Activated CD8-positive, alpha-beta T cell treated with anti-CD3 and anti-CD28 coated beads for 36 hours (primary cell): Measurements from ENCODE around the gene PDE8B. TPM values are rescaled to one million over a fixed set of nuclear protein-coding genes. Genes with fewer than 3 reads are reported as not detected.

Experiments used
- ATAC-seq: fragments of 200-7000 bp; cut with Tn5 transposase; one replicate; pipeline ENCODE4 v1.10.0; 2021; ENCODE audit warnings: mild to moderate bottlenecking, moderate library complexity
- CTCF ChIA-PET: fragments of 350-600 bp; sonication (Branson Sonifier 250); formaldehyde crosslinking; loops from one replicate; lab custom pipeline; 2021; ENCODE audit warnings: antibody characterized with exemption; lab: Charles Lee
- POLR2A ChIA-PET: fragments of 350-600 bp; sonication (Branson Sonifier 250); formaldehyde crosslinking; loops from one replicate; lab custom pipeline; 2021; ENCODE audit warnings: antibody characterized with exemption; lab: Charles Lee
- DNase-seq: peaks from one replicate; pipeline ENCODE4 v3.0.0-alpha.2; 2020
- H3K27ac Mint-ChIP-seq: one replicate; pipeline ENCODE4 v1.8.0; 2021; ENCODE audit warnings: mild to moderate bottlenecking, mixed read lengths
- H3K27me3 Mint-ChIP-seq: one replicate; pipeline ENCODE4 v1.8.0; 2021; ENCODE audit warnings: mixed read lengths
- H3K36me3 Mint-ChIP-seq: one replicate; pipeline ENCODE4 v1.8.0; 2021; ENCODE audit warnings: low read depth, mixed read lengths
- H3K4me1 Mint-ChIP-seq: one replicate; pipeline ENCODE4 v1.8.0; 2021; ENCODE audit warnings: low read depth, mixed read lengths
- H3K4me3 Mint-ChIP-seq: one replicate; pipeline ENCODE4 v1.8.0; 2021; ENCODE audit warnings: mild to moderate bottlenecking, moderate library complexity, mixed read lengths
- H3K9me3 Mint-ChIP-seq: one replicate; pipeline ENCODE4 v1.8.0; 2021; ENCODE audit warnings: mixed read lengths
- CTCF ChIP-seq: fragments of 200-600 bp; IDR thresholded peaks from one replicate; pipeline ENCODE4 v1.8.0; 2022; ENCODE audit warnings: antibody characterized with exemption, mild to moderate bottlenecking
- intact Hi-C: fragments of 100-400 bp; cut with micrococcal nuclease; formaldehyde crosslinking; loops from one replicate; pipeline ENCODE4 v1.10.0; 2022
- total RNA-seq, 2 experiments: library from RNA; stranded (reverse); gene quantifications; one replicate each; pipeline ENCODE4 v1.2.3, GENCODE V29; 2021

PDE8B gene
- total RNA-seq, 2 experiments from 2014 or later: 0.47 TPM; not detected in 1

GRCh38 chr5:77262697-77263096, 52.2 kb downstream of the PDE8B start:
- H3K4me3 Mint-ChIP-seq: no peak overlapping the region
- H3K36me3 Mint-ChIP-seq: no peaks in the 10 kb centered on the region
- POLR2A ChIA-PET: no interaction called here
- ATAC-seq: no peak
- intact Hi-C loops: no loop called here
- CTCF ChIA-PET: no interaction called here
- H3K27me3 Mint-ChIP-seq: peaks cover 12% of the 10 kb centered on the region
- no peak overlapping the region for H3K27ac Mint-ChIP-seq
- no peaks in the 10 kb centered on the region for H3K9me3 Mint-ChIP-seq
- no peak for TF ChIP-seq CTCF
- H3K4me1 Mint-ChIP-seq: peaks cover 4% of the 10 kb centered on the region
- DNase-seq: no peak

DNA sequence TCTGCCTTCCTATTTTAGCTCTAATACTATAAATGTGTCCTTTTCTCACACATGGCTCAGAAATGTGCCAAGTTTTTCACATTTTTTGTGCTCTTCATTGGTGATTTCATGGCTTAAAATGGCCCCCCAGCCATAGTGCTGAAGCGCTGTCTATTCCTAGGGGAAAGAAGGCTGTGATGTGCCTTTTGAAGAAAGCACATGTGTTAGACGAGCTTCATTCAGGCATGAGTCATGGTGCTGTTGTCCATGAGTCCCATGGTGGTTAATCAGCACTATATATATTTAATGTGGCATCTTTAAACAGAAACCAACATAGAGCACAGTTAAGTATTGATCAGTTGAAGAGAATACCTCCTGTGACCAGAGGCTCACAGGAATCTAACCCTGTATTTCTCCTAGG, 55.8 kb downstream of the PDE8B start:
- Mint-ChIP-seq H3K27me3 (peaks cover 6% of the 10 kb centered on the region), H3K27ac (no peak overlapping the region), H3K4me1 (no peaks in the 10 kb centered on the region), H3K4me3 (no peak overlapping the region), H3K9me3 (no peaks in the 10 kb centered on the region), H3K36me3 (no peaks in the 10 kb centered on the region)
- POLR2A ChIA-PET: no interaction called here
- intact Hi-C loops: no loop called here
- ATAC-seq: no peak
- CTCF ChIA-PET: no interaction called here
- DNase-seq: no peak
- TF ChIP-seq CTCF: no peak

GRCh38 chr5:77267496-77267895, 57.0 kb downstream of the PDE8B start:
- TF ChIP-seq CTCF: no peak
- DNase-seq (no peak), ATAC-seq (no peak)
- Mint-ChIP-seq H3K9me3 (no peaks in the 10 kb centered on the region), H3K27me3 (peaks cover 6% of the 10 kb centered on the region), H3K4me1 (no peaks in the 10 kb centered on the region), H3K36me3 (no peaks in the 10 kb centered on the region), H3K27ac (no peak overlapping the region), H3K4me3 (no peak overlapping the region)
- intact Hi-C loops: no loop called here
- CTCF ChIA-PET: interaction anchor here (2.3 kb wide), 1 partner anchor 8 kb away, joined by 6 read pairs; no protein-coding TSS in a partner anchor
- POLR2A ChIA-PET: no interaction called here

DNA sequence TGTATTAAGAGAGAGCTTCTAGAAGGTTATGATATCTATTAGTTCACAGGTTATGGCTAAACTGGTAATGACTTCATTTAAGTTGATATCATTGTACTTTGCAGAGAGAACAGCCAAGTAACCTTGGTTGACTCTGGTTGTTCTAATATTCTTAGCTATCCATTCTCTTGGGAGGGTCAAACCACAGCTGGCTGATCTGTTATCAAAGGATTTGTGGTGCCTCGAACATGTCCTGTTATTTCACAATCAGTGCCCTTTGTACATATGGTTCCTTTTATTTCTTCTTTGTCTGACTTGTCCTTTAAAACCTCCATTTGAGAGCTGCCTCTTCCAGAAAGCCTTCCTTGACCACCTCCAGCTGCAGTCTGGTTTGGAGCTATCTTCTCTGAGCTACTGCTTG, 61.7 kb downstream of the PDE8B start:
- Mint-ChIP-seq H3K27ac (no peak overlapping the region), H3K9me3 (no peaks in the 10 kb centered on the region), H3K27me3 (peaks cover 7% of the 10 kb centered on the region), H3K36me3 (no peaks in the 10 kb centered on the region), H3K4me3 (no peak overlapping the region), H3K4me1 (peaks cover under 1% of the 10 kb centered on the region)
- no peak for ATAC-seq
- CTCF ChIA-PET: no interaction called here
- no peak for DNase-seq
- intact Hi-C loops: no loop called here
- no peak for TF ChIP-seq CTCF
- POLR2A ChIA-PET: interaction anchor here (0.6 to 1.1 kb wide), 2 partner anchors 55 to 1949 kb away, joined by 3 read pairs; no protein-coding TSS in a partner anchor

DNA sequence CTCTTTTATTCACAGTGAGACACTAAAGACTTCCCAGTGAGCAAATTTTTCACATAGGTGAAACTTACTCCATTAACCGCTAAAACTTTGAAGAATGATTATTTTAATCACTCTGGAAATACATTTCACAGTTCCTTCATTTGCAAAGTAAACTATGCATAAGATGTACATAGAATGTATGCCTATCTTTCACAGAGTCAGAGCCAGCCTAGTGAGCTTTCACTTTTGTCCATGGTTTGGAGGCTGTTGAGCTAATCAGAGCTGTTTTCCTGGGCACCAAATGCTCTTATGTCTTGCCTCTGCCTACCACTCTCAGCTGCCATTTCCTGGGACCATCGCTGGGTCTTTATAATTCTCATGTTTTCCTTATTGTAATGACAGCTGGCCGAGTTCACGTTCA, 67.3 kb downstream of the PDE8B start:
- peaks cover 2% of the 10 kb centered on the region for H3K27me3 Mint-ChIP-seq
- no peak for ATAC-seq
- H3K9me3 Mint-ChIP-seq: no peaks in the 10 kb centered on the region
- POLR2A ChIA-PET: no interaction called here
- no peak overlapping the region for H3K4me3 Mint-ChIP-seq
- no peak overlapping the region for H3K27ac Mint-ChIP-seq
- no peaks in the 10 kb centered on the region for H3K36me3 Mint-ChIP-seq
- intact Hi-C loops: no loop called here
- no peak for DNase-seq
- CTCF ChIA-PET: interaction anchor here (1.4 kb wide), 1 partner anchor 13 kb away, joined by 4 read pairs; no protein-coding TSS in a partner anchor
- TF ChIP-seq CTCF: no peak
- peaks cover 10% of the 10 kb centered on the region for H3K4me1 Mint-ChIP-seq
